Stimulated activated CD4-positive, alpha-beta T cell treated with anti-CD3 and anti-CD28 coated beads, Interleukin-1b, Interleukin-23, amount 100 ng/mL, for 24 hours (primary cell): ENCODE measurements around the gene ABCC8.

ENCODE experiments used
- DNase-seq, 4 experiments: peaks; one replicate each; pipeline ENCODE4 v3.0.0-alpha.2; 2020; ENCODE audit warnings: low read depth in 4 of 4, low spot score in 1 of 4

Gene ABCC8

DNA sequence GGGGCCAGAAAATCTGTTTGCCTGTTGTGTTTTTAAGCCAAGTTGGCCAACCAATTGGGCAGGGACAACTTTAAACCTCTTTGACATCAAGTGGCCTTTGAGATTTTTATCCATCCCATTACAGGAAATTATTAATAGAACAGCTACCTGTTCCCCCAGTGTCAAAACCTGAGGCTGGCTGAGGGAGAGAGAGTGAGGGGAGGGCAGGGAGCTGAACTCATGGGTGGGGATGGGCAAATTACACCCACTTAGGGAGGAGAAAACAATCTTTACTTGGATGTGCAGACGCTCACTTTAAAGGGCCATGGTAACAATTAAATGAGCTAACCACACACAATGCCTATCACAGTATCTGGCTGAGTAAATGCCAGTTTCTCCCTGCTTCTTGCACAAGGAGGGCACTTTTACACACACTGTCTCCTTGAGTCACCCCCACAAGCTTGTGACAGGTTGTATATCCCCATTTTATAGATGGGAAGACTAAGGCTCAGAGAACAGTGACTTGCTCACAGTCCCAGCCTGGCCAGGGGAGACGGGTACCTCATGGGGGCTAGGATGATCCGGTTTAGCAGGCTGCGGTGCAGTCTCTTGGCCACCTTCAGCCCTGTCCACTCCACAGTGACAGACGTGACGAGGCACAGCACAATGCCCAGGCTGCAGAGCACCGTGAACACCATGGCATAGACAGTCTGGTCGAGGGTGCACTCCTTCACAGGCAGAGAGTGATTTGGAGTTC, 70.4 kb downstream of the ABCC8 start:
- no peak for DNase-seq

GRCh38 chr11:17405232-17406005, 71.2 kb downstream of the ABCC8 start:
- no peak for DNase-seq

- DNase-seq = no peak
Measured at GRCh38 chr11:17403980-17404759, 72.5 kb downstream of the ABCC8 start.

- DNase-seq = no peak
Measured at GRCh38 chr11:17402486-17402885, 74.2 kb downstream of the ABCC8 start.

- no peak for DNase-seq
Measured at GRCh38 chr11:17401841-17402240, 74.8 kb downstream of the ABCC8 start.

DNA sequence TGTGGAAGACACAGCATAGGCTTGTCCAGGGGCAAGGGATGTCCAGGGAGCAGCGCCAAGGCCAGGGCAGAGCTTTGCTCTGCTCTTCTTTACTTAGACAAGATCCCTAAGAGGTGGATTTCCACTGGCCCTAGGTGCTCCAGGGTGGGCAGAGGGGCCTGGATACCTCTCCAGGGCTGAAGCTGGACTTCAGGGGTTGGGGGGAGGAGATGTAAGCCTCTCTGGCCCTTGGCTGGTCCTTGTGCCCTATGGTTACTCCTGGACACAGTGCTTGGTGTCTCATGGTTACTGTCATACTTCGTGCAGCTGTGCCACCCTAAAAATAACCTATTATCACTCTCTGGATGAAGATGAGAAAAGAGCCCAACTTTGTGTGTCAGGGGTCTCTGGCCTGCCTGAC, 75.3 kb downstream of the ABCC8 start:
- no peak for DNase-seq

DNA sequence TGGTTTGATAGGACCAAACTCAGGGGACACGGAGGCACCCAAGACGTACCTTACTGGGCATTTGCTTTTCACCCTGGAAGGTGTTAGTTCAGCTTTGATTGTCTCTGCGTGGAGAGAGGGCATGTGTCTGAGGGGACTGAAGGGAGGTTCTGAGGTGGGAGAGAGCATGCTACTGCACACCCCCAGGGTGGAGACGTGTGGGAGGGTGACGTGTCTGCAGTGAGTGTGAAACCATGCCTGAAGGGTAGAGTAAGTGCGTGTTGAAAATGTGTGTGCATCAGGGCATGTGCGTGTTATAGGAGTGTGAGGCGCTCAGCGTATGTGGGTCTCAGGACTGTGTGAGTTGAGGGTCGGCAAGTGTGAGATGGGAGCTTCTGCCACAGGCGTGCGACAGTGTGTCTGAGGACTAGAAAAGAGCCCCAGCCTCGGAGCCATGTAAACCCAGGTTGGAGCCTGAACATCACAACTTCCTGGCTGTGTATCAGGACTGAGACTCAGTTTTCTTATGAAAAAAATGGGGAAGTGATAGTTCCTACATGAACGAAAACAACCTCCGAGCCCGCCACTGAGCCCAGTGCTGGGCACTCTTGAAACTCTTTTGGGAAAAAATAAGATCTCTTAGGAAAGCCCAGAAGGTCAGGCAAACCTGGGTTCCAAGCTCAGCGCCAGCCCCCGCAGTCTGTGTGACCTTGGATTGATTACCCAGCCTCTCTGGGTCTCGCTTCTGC, 76.4 kb downstream of the ABCC8 start:
- DNase-seq = no peak

DNA sequence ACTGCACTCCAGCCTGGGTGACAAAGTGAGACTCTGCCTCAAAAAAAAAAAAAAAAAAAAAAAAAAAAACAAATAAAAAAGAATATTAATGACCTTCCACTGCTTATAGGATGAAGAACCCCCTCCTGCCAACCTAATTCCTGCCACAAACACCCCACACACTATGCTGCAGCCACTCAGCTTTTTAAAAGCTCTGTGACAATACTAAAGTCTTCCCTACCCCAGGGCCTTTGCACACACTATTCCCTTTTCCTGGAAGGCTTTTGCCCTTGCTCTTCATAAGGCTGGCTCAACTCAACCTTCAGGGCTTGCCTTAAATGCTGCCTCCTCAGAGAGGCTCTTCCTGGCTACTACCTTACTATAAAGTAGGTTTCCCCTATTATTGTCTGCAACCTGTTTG, 77.4 kb downstream of the ABCC8 start:
- DNase-seq = no peak

DNA sequence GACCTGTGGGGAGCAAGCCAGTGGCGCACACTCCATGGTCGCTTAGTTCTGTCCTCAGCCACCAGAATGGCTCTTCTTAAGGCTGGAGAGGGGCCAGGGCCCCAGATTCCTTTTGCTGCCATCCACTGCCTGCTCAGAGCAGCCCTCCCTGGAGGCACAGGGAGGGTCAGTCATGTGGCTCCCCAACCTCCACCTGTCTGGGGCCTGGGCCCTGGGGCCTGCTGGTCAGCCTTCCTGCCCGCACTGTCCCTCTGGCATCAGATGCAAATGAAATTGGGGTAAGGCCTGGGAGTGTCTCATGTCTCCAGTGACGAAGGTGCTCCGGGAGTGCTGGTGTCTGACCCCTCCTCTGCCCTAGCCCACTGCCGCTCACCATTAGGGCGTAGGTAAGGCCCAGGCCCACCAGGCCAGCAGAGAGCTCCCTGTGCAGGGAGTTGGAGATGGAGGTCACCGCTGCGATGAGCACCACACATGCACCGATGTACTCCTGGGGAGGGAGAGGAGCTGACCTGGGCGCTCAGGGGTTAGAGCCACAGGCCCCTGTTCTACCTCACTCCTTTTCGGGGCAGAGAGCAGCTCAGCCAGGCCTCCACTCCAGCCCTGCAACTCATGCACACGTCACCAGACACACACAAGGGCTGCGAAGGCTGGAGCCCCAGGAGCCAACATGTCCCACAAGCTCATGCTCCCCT, 79.2 kb downstream of the ABCC8 start:
- no peak for DNase-seq

DNA sequence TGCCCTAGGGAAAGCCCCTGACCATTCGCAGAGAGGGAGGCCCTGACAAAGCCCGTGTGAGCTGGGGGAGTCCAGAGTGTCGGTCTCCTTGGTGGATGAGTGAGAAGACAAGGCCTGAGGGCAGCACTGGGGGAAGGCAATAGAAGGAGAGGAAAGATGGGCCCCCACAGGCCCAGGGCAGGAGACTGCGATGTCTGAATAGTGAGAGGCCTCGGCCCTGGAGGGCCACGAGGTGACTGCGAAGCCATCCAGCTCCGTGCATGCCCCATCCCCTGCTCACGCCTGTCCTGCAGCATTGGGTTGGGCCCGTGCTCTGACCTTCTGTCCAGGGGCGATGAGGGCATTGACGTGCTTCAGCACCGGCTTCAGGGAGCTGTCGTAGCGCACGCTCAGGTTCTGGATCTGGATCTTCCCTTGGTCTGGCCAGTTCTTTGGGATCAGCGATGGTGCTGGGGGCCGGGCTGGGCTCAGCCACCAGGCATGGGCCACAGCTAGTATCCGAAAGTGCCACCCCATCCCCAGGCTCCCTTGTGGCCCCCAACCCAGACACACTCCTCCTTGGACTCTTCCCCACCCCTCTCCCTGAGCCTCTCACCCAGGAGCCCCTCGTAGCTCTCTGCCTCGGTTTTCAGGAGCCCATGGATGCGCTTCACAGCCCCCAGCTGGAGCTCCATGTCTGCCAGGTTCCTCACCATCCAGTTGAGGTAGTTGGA, 79.9 kb downstream of the ABCC8 start:
- DNase-seq = no peak

DNA sequence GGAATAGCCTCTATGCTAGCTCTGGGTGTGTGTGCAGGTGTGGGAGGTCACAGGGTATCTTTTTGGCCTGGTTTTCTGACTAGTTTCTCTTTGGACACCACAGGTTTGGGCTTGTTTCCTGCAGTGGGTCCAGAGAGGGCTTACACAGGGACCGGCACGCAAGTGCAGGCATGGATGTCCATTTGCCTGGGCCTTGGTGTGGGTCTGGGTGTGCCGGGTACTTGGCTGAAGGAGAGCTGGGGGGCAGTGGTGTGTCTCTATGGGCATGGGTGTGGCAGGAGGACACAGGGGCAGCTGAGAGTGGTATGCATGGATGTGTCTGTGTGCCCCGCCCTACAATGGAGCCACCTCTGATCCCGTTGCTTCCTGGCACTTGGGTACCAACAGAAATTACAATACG, 80.7 kb downstream of the ABCC8 start:
- DNase-seq = no peak

- no peak for DNase-seq
Measured at GRCh38 chr11:17395554-17395961, 81.1 kb downstream of the ABCC8 start.

- no peak for DNase-seq
Measured at GRCh38 chr11:17394743-17395390, 81.8 kb downstream of the ABCC8 start.

GRCh38 chr11:17393472-17393871, 83.2 kb downstream of the ABCC8 start:
- DNase-seq = no peak

- no peak for DNase-seq
Measured at GRCh38 chr11:17392872-17393271, 83.8 kb downstream of the ABCC8 start.

DNA sequence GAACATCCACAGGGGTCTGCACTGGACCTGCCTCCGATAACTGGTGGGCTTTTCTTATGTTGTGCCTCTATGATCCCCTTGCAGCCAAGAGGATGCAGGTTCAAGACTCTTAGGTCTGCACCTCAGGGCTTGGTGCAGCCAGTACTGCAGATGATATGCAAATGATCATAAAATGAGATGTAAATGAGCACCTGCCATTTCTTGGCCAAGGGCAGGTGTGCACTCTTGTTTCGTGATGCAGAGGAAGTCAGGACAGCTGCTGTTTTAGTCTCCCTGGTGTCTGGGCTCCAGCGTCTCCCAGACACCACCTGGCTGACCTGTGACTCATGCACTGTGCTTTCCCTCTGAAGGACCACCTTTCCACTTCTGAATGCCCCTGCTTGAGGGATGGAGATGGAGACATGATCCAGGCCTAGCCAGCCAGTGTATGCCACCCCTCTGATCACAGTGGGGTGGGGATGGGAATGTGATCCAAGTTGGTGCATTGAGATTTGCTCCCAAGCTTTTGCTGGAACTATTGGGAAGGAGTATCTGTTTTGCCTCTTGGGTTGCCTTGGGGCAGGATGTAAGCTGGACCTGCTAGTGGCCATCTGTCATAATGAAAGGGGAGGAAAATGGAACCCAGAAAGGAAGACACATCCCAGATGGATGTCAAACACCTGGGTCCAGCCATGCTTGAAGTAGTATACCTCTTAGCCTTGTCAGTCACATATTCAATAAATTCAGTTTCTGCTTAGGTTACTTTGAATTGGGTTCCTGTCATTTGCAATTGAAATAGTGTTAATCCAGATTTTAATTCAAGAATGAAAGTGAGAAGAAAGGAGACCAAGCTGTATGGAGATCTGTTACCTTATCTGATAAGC, 84.9 kb downstream of the ABCC8 start:
- DNase-seq = no peak

DNA sequence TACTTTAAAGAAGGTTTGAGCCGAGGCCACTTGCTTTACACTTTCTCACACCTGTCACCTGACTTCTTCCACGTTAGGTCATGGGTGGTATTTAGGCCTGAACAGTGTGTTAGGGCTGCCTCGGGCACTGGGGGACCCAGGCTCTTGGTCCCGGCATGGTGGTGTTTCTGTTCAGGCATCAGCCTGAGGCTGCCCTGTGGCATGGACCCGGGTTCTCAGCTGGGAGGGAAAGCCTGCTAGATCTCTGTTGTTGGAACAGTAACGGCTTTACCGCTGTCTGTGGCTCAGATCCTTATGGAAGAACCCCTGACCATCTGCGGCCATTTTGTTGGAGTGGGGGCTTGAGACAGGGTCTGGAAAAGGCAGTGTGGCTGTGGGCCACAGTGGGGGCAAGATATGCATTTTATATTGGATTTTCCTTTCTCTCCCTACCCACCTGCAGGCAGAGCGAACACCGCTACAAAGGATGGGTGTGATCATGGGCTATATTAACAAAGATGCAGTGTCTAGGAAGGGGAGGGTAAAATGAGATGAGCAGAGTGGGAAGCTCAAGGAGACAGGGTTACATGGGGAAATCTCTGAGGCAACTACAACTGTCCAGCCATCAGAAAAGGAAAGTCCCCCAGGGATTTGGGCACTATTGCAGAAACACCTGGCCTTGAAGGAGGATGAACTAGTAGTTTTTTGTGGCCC, 86.5 kb downstream of the ABCC8 start:
- no peak for DNase-seq
